KMS-11 (cell line): ENCODE results near the gene INTS2.

Experiments
- H2AFZ ChIP-seq: fragments of 200-600 bp; sonication (generic); 2 replicates; pipeline ENCODE4 v1.6.1; 2016; ENCODE audit warnings: antibody characterized with exemption, mixed run types, low read depth
- H3K27ac ChIP-seq: fragments of 200-600 bp; sonication (generic); 2 replicates; pipeline ENCODE4 v1.6.1; 2016; ENCODE audit warnings: mild to moderate bottlenecking, mixed run types
- H3K27me3 ChIP-seq: fragments of 200-600 bp; sonication (generic); 2 replicates; pipeline ENCODE4 v1.6.1; 2017; ENCODE audit warnings: mild to moderate bottlenecking, low read depth, mixed run types, moderate library complexity; ENCODE audit not compliant: insufficient read depth
- H3K36me3 ChIP-seq: fragments of 200-600 bp; sonication (generic); 2 replicates; pipeline ENCODE4 v1.6.1; 2017; ENCODE audit warnings: mild to moderate bottlenecking, mixed run types; ENCODE audit not compliant: insufficient read depth
- H3K4me1 ChIP-seq: fragments of 200-600 bp; sonication (generic); 2 replicates; pipeline ENCODE4 v1.6.1; 2016; ENCODE audit warnings: mild to moderate bottlenecking, low read depth, mixed run types; ENCODE audit not compliant: poor library complexity, severe bottlenecking
- H3K4me2 ChIP-seq: fragments of 200-600 bp; sonication (generic); 2 replicates; pipeline ENCODE4 v1.7.0; 2016; ENCODE audit warnings: mild to moderate bottlenecking, mixed run types
- H3K4me3 ChIP-seq: fragments of 200-600 bp; sonication (generic); IDR thresholded peaks from 2 replicates; pipeline ENCODE4 v1.6.1; 2017; ENCODE audit warnings: low read depth, low read length, mixed read lengths; ENCODE audit not compliant: insufficient read depth
- H3K79me2 ChIP-seq: fragments of 200-600 bp; sonication (generic); 2 replicates; pipeline ENCODE4 v1.6.1; 2016; ENCODE audit warnings: low read depth, mixed run types; ENCODE audit not compliant: insufficient read depth
- H3K9ac ChIP-seq: fragments of 200-600 bp; sonication (generic); 2 replicates; pipeline ENCODE4 v1.6.1; 2016; ENCODE audit warnings: mild to moderate bottlenecking, mixed run types
- H4K20me1 ChIP-seq: fragments of 200-600 bp; sonication (generic); 2 replicates; pipeline ENCODE4 v1.6.1; 2016; ENCODE audit warnings: mild to moderate bottlenecking, mixed run types; ENCODE audit not compliant: insufficient read depth
- TF ChIP-seq, protein P1 (sequence below): fragments of 200-600 bp; sonication (generic); conservative IDR thresholded peaks from 2 replicates; pipeline ENCODE4 v1.6.1; 2017; ENCODE audit warnings: low read depth, mild to moderate bottlenecking, antibody characterized with exemption, low read length, moderate library complexity, mixed read lengths

Gene INTS2

DNA sequence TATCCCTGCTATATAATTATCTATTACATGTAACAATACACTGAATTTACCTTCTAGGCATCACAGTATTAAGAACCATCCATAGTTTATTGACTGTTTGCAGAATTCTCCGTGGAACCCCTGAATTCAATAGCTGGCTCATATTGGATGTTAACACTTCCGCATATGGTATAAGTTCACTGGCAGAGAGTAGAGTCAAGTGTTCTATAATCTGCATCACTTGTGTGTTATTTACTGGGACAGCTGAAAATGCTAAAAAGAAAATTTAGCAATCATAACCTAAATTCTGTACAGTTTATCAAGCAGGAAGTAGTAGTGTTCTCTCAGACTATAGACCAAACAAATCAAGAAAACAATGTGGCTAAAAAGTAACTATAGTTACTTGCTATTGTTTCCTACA lies 49.9 kb downstream of the INTS2 start:
- H3K27ac ChIP-seq = no peak overlapping the region
- H4K20me1 ChIP-seq = no peaks in the 10 kb centered on the region
- H3K79me2 ChIP-seq = no peaks in the 10 kb centered on the region
- TF ChIP-seq, protein P1, sequence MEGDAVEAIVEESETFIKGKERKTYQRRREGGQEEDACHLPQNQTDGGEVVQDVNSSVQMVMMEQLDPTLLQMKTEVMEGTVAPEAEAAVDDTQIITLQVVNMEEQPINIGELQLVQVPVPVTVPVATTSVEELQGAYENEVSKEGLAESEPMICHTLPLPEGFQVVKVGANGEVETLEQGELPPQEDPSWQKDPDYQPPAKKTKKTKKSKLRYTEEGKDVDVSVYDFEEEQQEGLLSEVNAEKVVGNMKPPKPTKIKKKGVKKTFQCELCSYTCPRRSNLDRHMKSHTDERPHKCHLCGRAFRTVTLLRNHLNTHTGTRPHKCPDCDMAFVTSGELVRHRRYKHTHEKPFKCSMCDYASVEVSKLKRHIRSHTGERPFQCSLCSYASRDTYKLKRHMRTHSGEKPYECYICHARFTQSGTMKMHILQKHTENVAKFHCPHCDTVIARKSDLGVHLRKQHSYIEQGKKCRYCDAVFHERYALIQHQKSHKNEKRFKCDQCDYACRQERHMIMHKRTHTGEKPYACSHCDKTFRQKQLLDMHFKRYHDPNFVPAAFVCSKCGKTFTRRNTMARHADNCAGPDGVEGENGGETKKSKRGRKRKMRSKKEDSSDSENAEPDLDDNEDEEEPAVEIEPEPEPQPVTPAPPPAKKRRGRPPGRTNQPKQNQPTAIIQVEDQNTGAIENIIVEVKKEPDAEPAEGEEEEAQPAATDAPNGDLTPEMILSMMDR = no peak
- no peaks in the 10 kb centered on the region; the same call in 1 of the 2 replicates for H3K36me3 ChIP-seq
- H3K4me3 ChIP-seq = no peak overlapping the region
- no peaks in the 10 kb centered on the region for H3K27me3 ChIP-seq
- H3K4me2 ChIP-seq = no peak overlapping the region
- no peak overlapping the region for H3K9ac ChIP-seq
- H3K4me1 ChIP-seq = peaks cover 6% of the 10 kb centered on the region
- no peak overlapping the region for H2AFZ ChIP-seq

DNA sequence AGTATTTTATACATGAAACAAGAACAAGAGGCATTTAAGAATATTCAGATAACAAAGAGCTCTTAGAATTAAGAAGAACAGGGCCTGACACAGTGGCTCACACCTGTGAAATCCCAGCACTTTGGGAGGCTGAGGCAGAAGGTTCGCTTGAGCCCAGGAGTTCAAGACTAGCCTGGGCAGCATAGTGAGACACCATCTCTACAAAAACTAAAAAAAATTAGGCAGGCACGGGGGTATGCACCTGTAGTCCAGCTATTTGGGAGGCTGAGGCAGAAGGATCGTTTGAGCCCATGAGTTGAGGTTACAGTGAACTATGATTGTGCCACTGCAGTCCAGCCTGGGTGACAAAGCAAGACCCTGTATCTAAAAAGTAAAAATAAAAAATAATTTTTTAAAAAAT lies 52.0 kb downstream of the INTS2 start:
- H3K36me3 ChIP-seq = 0 out of 2 replicates have a peak, but pooled peaks cover 4% of the 10 kb centered on the region

DNA sequence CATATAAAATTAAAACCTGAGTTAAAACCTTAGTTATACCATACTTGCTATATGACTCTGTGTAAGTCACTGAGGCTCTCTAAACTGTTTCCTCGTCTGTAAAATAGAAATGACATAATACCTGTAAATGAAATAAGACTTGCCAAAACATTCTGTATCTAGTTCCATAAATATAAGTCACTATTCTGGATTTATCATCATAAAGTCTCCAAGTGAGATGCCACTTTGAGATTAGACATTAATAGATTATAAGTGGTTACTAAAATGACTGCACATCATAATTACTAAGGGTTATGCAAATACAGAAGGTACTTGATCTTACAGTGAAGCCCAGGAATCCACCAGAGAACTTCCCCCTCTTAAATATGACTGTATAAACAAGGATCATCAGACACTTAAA lies 52.5 kb downstream of the INTS2 start:
- H3K36me3 ChIP-seq = peaks cover 5% of the 10 kb centered on the region; the same call in 1 of the 2 replicates
- peaks cover 6% of the 10 kb centered on the region for H3K4me1 ChIP-seq
- no peaks in the 10 kb centered on the region for H3K27me3 ChIP-seq
- no peaks in the 10 kb centered on the region for H3K79me2 ChIP-seq
- no peaks in the 10 kb centered on the region for H4K20me1 ChIP-seq
- TF ChIP-seq, protein P1 = no peak
- no peak overlapping the region for H3K9ac ChIP-seq
- no peak overlapping the region for H3K4me3 ChIP-seq
- H3K4me2 ChIP-seq = no peak overlapping the region
- H2AFZ ChIP-seq = no peak overlapping the region
- no peak overlapping the region for H3K27ac ChIP-seq

More for the DNA sequence above, 52.0 kb downstream of the INTS2 start:
- no peak overlapping the region for H3K4me3 ChIP-seq
- H2AFZ ChIP-seq = no peak overlapping the region
- peaks cover 6% of the 10 kb centered on the region for H3K4me1 ChIP-seq
- no peak overlapping the region for H3K4me2 ChIP-seq
- H3K9ac ChIP-seq = no peak overlapping the region
- TF ChIP-seq, protein P1 = no peak
- no peaks in the 10 kb centered on the region for H4K20me1 ChIP-seq
- H3K79me2 ChIP-seq = no peaks in the 10 kb centered on the region
- no peak overlapping the region for H3K27ac ChIP-seq
- no peaks in the 10 kb centered on the region for H3K27me3 ChIP-seq

DNA sequence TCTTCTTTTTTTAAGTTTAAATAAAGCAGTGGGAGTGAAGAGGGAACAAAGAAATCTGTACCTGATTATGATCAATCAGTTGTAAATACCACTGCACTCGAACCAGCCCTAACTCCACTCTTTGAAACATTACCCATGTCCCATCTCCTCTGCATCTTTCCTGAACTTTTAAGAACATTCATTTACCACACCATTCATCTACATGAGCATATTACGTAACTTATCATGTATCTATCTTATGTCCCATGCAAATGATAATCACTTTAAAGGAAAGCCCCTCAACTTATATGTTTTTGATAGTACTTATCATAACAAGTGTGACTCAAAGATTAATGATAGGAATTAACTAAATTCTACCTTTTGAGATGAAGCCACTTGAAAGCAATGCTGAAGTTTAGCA lies 53.7 kb downstream of the INTS2 start:
- Histone ChIP-seq H3K4me3 (no peak overlapping the region), H3K4me2 (no peak overlapping the region), H3K79me2 (no peaks in the 10 kb centered on the region), H3K4me1 (peaks cover 3% of the 10 kb centered on the region), H3K9ac (no peak overlapping the region), H3K27me3 (no peaks in the 10 kb centered on the region), H2AFZ (no peak overlapping the region), H3K36me3 (peaks cover 5% of the 10 kb centered on the region; the same call in 1 of the 2 replicates), H4K20me1 (no peaks in the 10 kb centered on the region), H3K27ac (no peak overlapping the region)
- TF ChIP-seq, protein P1 = no peak
